Adrenal gland (tissue), 12 donors: Measurements from ENCODE around the gene CNTN2. TPM values are rescaled to one million over a fixed set of nuclear protein-coding genes. Genes with fewer than 3 reads are reported as not detected.

Experiments used
- DNase-seq, 7 donors: peaks; one replicate each; pipeline ENCODE4 v3.0.0-alpha.2; 2019 to 2020
- H3K27ac ChIP-seq, 5 donors: fragments of 200-600 bp; sonication (generic) in 4 of 5; 1 replicate in 3 of 5; 2 replicates in 2 of 5; pipeline versions ENCODE4 v1.5.1 to v1.8.0; 2016 to 2020; ENCODE audit warnings: mild to moderate bottlenecking in 1 of 5
- H3K27me3 ChIP-seq: fragments of 200-600 bp; 2 replicates; pipeline ENCODE4 v1.8.0; 2021
- H3K36me3 ChIP-seq, 2 donors: fragments of 200-600 bp; replicated peaks in 1 of 2; 1 replicate in 1 of 2; 2 replicates in 1 of 2; pipeline versions ENCODE4 v1.5.1 to v1.8.0; 2018 to 2022
- H3K4me1 ChIP-seq, 2 donors: fragments of 200-600 bp; replicated peaks in 1 of 2; 1 replicate in 1 of 2; 2 replicates in 1 of 2; pipeline versions ENCODE4 v1.5.1 to v1.8.0; 2018 to 2021
- H3K4me3 ChIP-seq, 4 donors: fragments of 200-600 bp; sonication (generic) in 3 of 4; one replicate each; pipeline ENCODE4 v1.5.1; 2016 to 2018
- H3K9me3 ChIP-seq, 3 donors: fragments of 200-600 bp; sonication (generic) in 1 of 3; replicated peaks in 1 of 3; 1 replicate in 2 of 3; 2 replicates in 1 of 3; pipeline versions ENCODE4 v1.5.1 to v1.8.0; 2016 to 2021
- POLR2A ChIP-seq, 2 donors: fragments of 450-650 bp; IDR thresholded peaks; one replicate each; pipeline ENCODE4 v1.6.1; 2017; ENCODE audit warnings: antibody characterized with exemption in 2 of 2, mild to moderate bottlenecking in 2 of 2, moderate library complexity in 1 of 2
- WGBS, 4 donors: extraction: QIAGEN DNeasy Blood & Tissue Kit in 2 of 4; methylation state at CpG; one replicate each; pipeline versions ENCODE4 v1.1.5 to v1.1.7; 2013 to 2017; 5-methylcytosine and 5-hydroxymethylcytosine counted together
- intact Hi-C, 2 donors: fragments of 100-400 bp; cut with DNase I; formaldehyde crosslinking; loops; one replicate each; pipeline versions ENCODE4 v1.14.1 to v1.15.0; 2022 to 2023
- polyA plus RNA-seq, 3 donors: library from polyadenylated mRNA; stranded (reverse); fragments of 200-250 nt in 2 of 3; fragments of 350-450 nt in 1 of 3; fragmentation: Illumina TruSeq in 1 of 3; extraction: RNeasy Lipid Tissue Mini Kit (QIAGEN cat#74804) in 1 of 3; gene quantifications; one replicate each; pipeline ENCODE4 v1.2.3, GENCODE V29; 2013 to 2014
- total RNA-seq, 9 donors: library from RNA; depleted of rRNA in 4 of 9; stranded (reverse); fragments of >200 nt in 4 of 9; fragments of 120-200 nt in 1 of 9; fragmentation: NEBNext Ultra II Directional in 1 of 9; extraction: Animal tissue kit (Norgen Biotek cat#: 25700) in 1 of 9; gene quantifications; one replicate each; pipeline versions ENCODE4 v1.1.0 to v1.2.4, GENCODE V29; 2013 to 2023
- TF ChIP-seq, protein P1 (sequence below), 6 experiments: fragments of 450-650 bp in 4 of 6; fragments of 200-600 bp in 2 of 6; sonication (generic) in 1 of 6; IDR thresholded peaks; 1 replicate in 5 of 6; 2 replicates in 1 of 6; pipeline versions ENCODE4 v1.5.1 to v1.8.0; 2016 to 2021; ENCODE audit warnings: antibody characterized with exemption in 6 of 6, mild to moderate bottlenecking in 2 of 6, moderate library complexity in 1 of 6
- donor health status: healthy with polysubstance abuse.
- donor health status: Bipolar disorder and iron deficiency.
- donor health status: DM: yes; HTN: yes; CAD: no.
- donor health status: DM: no; HTN: no; CAD: no.
- donor health status: DM: no; HTN: no; CAD: no.
- donor health status: DM: yes; HTN: yes; CAD: no.

The CNTN2 gene
- total and polyA plus RNA-seq, 12 donors, result 0.08 to 3.2 (median 0.45) TPM; not detected in 1

DNA sequence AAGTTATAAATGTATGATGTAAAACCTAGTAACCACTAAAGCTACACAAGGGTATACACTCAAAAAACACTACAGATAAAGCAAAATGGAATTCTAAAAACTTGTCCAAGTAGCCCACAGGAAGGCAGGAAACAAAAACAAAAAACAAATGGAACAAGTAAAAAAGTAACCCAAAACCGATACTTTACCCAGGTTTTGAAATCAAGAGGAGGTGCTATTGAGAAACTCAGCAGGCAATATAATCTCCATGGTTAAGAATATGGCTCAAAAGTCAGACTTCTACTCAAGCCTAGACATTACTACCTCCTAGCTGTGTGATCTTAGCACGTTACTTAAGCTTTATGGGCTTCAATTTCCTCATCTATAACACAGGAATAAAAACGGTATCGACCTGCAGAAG lies 65.5 kb downstream of the CNTN2 start:
- Histone ChIP-seq H3K9me3 (no peaks in the 10 kb centered on the region), H3K27me3 (no peaks in the 10 kb centered on the region), H3K27ac (no peak overlapping the region), H3K4me3 (no peak overlapping the region), H3K4me1 (peaks cover 0 to 1% of the 10 kb centered on the region in 2 donors), H3K36me3 (peaks cover 0 to 46% of the 10 kb centered on the region in 2 donors)
- WGBS, 4 donors, result 82 to 90% (median 89%) methylated on average over 4 of the region's 4 CpGs
- intact Hi-C loops, result no loop called here
- TF ChIP-seq POLR2A (IDR thresholded peaks at IDR 0.05), result no peak
- TF ChIP-seq, protein P1, sequence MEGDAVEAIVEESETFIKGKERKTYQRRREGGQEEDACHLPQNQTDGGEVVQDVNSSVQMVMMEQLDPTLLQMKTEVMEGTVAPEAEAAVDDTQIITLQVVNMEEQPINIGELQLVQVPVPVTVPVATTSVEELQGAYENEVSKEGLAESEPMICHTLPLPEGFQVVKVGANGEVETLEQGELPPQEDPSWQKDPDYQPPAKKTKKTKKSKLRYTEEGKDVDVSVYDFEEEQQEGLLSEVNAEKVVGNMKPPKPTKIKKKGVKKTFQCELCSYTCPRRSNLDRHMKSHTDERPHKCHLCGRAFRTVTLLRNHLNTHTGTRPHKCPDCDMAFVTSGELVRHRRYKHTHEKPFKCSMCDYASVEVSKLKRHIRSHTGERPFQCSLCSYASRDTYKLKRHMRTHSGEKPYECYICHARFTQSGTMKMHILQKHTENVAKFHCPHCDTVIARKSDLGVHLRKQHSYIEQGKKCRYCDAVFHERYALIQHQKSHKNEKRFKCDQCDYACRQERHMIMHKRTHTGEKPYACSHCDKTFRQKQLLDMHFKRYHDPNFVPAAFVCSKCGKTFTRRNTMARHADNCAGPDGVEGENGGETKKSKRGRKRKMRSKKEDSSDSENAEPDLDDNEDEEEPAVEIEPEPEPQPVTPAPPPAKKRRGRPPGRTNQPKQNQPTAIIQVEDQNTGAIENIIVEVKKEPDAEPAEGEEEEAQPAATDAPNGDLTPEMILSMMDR (IDR thresholded peaks at IDR 0.05), result no peak
- DNase-seq, result no peak

DNA sequence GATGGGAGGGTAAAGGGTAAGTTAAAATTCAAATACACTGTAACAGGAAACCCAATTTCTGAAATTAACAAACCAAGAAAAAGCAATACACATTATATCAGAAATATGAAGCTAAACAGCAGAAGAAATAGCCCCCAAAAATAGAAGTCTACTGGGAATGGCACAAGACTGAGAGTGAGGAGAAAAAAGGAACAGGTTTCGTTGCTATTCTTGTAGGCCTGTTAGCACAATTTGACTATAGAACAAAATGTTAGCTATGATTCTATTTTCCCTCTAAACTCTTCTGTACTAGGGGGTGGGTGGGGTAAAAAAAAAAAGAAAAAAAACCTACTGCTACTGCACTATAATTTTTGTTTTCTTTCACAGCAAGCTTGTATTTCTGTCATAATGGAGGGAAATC lies 66.3 kb downstream of the CNTN2 start:
- H3K36me3 ChIP-seq, result peaks cover 0 to 50% of the 10 kb centered on the region in 2 donors
- no peaks in the 10 kb centered on the region for H3K9me3 ChIP-seq
- no peaks in the 10 kb centered on the region for H3K4me1 ChIP-seq
- no peaks in the 10 kb centered on the region for H3K27me3 ChIP-seq
- no peak overlapping the region for H3K27ac ChIP-seq
- DNase-seq, result no peak
- TF ChIP-seq, protein P1 (IDR thresholded peaks at IDR 0.05), result no peak
- TF ChIP-seq POLR2A (IDR thresholded peaks at IDR 0.05), result no peak
- no peak overlapping the region for H3K4me3 ChIP-seq
- WGBS, 4 donors, result 86 to 98% (median 93%) methylated on average over 1 of the region's 1 CpG
- intact Hi-C loops, result no loop called here

DNA sequence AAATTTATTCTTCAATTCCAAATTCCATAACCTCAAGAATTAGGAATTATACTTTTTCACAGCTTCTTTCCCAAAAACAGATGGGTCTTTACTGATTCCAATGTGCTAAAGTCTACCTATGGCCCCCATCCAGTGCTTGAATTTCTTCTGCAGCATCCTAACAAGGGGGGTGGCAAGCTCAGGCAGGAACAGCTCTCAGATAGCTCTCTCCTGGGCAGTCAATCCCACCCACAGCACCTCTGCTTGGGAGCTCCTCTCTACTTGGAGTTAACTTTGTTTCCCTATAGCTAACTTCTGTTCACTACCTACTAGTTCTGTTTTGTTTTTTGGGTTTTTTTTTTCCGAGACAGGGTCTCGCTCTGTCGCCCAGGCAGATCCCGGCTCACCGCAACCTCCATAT lies 66.7 kb downstream of the CNTN2 start:
- Histone ChIP-seq H3K4me3 (no peak overlapping the region), H3K27ac (no peak overlapping the region), H3K4me1 (no peaks in the 10 kb centered on the region), H3K9me3 (no peaks in the 10 kb centered on the region), H3K27me3 (no peaks in the 10 kb centered on the region), H3K36me3 (peaks cover 0 to 50% of the 10 kb centered on the region in 2 donors)
- DNase-seq, result no peak
- intact Hi-C loops, result no loop called here
- 88 to 98% (median 93%) methylated on average over 5 of the region's 5 CpGs for WGBS, 4 donors
- no peak for TF ChIP-seq POLR2A (IDR thresholded peaks at IDR 0.05)
- TF ChIP-seq, protein P1 (IDR thresholded peaks at IDR 0.05), result no peak

DNA sequence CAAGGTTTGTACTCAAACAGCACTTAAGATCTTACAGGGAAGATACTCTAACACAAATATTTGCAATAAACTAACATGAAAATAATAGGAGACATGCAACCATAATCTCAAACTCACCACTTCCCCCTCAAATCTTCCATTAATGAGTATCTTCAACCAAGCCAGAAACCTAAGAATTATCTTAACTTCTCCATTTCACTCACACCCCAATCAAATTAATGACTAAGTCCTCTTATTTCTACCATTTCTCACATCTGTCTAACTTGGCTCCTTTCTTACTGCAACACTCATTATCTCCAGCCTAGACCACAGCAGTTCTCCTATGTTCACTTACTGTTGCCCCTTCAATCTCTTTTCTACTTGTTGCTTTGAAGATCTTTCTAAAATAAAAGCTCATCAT lies 68.3 kb downstream of the CNTN2 start:
- Histone ChIP-seq H3K27ac (no peak overlapping the region), H3K4me1 (no peaks in the 10 kb centered on the region), H3K4me3 (no peak overlapping the region), H3K27me3 (no peaks in the 10 kb centered on the region), H3K36me3 (peaks cover 0 to 42% of the 10 kb centered on the region in 2 donors), H3K9me3 (no peaks in the 10 kb centered on the region)
- DNase-seq, result no peak
- TF ChIP-seq, protein P1 (IDR thresholded peaks at IDR 0.05), result no peak
- TF ChIP-seq POLR2A (IDR thresholded peaks at IDR 0.05), result no peak
- intact Hi-C loops, result no loop called here
